ENCODE data around the gene BHLHE23.

The BHLHE23 gene

DNA sequence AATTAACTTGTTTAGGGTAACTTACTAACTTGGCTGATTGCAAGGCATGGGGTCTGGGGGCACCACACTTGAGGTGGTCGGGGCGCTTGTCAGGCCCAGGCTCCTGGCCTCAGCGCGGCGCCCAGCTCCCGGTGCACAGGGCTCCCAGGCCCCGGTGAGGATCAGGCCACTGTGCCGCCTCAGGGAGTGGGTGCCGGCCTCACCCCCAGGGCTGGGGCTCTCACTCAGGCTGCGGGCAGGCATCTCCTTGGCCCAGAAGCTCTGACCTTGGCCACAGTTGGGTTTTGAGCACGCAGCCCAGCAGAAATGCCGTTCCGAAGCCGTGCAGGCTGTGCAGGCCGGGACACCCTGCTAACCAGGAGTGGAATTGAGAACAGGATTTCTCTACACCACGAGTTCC lies 37.8 kb upstream of the BHLHE23 start:
- TF ChIP-seq, protein P1, sequence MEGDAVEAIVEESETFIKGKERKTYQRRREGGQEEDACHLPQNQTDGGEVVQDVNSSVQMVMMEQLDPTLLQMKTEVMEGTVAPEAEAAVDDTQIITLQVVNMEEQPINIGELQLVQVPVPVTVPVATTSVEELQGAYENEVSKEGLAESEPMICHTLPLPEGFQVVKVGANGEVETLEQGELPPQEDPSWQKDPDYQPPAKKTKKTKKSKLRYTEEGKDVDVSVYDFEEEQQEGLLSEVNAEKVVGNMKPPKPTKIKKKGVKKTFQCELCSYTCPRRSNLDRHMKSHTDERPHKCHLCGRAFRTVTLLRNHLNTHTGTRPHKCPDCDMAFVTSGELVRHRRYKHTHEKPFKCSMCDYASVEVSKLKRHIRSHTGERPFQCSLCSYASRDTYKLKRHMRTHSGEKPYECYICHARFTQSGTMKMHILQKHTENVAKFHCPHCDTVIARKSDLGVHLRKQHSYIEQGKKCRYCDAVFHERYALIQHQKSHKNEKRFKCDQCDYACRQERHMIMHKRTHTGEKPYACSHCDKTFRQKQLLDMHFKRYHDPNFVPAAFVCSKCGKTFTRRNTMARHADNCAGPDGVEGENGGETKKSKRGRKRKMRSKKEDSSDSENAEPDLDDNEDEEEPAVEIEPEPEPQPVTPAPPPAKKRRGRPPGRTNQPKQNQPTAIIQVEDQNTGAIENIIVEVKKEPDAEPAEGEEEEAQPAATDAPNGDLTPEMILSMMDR (IDR thresholded peaks at IDR 0.05; ENCODE audit: low read depth, low read length) = no peak
- in situ Hi-C loops (cut with HindIII; ENCODE audit: low sequenced_read_pairs) = no loop called here

DNA sequence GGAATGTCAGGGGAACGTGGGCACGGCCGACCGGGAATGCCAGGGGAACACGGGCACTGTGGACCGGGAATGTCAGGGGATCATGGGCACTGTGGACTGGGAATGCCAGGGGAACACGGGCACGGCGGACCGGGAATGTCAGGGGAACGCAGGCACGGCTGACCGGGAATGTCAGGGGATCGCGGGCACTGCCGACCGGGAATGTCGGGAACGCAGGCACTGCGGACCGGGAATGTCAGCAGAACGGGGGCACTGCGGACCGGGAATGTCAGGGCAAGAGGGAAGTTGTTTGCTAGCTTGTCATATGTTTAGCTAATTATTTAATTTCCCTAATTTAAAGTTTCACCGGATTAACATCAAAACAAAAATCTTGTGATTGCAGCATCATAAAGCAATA lies 37.4 kb upstream of the BHLHE23 start:
- no peak for DNase-seq (ENCODE audit: low read depth, low spot score)
- TF ChIP-seq, protein P1 (IDR thresholded peaks at IDR 0.05; ENCODE audit: low read depth, low read length) = no peak
- no peak overlapping the region for H3K4me3 ChIP-seq (ENCODE audit: low read depth, low read length)
- in situ Hi-C loops (cut with HindIII; ENCODE audit: low sequenced_read_pairs) = no loop called here

More for the DNA sequence above, 37.8 kb upstream of the BHLHE23 start:
- no peak overlapping the region for H3K4me3 ChIP-seq (ENCODE audit: low read depth, low read length)
- DNase-seq (ENCODE audit: low read depth, low spot score) = no peak

DNA sequence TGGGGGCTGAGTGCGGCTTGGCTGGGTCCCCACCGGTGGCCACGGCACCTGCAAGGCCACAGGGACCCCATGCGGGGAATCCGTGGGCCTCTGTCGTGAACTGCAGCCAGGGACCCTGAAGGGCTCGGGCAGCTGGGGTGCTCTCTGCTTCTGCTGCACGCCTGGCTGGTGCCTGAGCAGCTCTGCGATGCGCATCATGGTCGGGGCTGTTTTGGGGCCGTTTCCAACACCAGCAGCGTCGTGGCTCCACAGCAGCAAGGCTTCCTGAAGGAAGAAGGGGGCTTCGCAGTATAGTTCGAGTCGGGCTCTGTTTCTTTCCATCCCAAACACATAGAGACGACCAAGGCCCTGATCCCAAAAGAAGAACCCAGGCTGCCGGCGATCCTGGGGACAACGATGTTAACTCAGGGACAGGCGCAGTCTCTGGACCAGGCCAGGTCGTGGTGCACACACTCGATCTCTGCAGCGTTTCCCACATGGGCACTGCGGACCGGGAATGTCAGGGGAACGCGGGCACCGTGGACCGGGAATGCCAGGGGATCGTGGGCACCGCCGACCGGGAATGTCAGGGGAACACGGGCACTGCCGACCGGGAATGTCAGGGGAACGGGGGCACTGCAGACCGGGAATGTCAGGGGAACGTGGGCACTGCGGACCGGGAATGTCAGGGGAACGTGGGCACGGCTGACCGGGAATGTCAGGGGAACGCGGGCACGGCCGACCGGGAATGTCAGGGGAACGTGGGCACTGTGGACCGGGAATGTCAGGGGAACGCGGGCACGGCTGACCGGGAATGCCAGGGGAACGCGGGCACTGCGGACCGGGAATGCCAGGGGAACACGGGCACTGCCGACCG lies 36.8 kb upstream of the BHLHE23 start:
- TF ChIP-seq, protein P1 (IDR thresholded peaks at IDR 0.05; ENCODE audit: low read depth, low read length) = no peak
- in situ Hi-C loops (cut with HindIII; ENCODE audit: low sequenced_read_pairs) = no loop called here
- H3K4me3 ChIP-seq (ENCODE audit: low read depth, low read length) = no peak overlapping the region
- DNase-seq (ENCODE audit: low read depth, low spot score) = no peak

DNA sequence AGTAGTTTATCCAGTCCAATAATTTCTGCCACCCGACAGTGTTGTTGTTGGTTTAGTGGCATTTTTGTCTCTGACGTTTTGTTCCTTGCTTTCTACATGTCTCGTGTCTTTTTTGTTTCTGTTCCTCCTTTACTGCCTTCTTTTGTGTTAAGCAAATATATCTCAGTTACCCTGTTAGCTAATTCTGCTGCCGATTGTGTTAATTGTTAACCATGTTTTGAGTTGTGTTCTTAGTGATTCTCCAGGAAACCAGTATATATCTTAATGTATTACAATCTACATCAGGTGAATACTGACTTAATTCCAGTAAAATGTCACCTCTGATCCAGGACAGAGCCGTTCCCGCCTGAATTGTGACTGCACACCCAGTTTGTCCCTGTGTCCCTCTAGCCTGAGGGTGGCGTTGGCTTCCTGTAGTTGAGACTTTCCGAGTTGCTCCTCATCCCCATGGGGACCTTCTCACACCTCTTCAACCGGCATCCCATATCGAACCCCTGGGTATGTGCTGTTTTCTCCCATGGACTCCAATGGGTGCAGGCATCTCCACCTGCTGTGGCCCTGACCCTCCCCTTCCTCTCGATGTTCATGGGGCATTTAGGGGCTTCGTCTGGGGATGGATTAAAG lies 35.8 kb upstream of the BHLHE23 start:
- no peak for DNase-seq (ENCODE audit: low read depth, low spot score)
- no peak overlapping the region for H3K4me3 ChIP-seq (ENCODE audit: low read depth, low read length)
- TF ChIP-seq, protein P1 (IDR thresholded peaks at IDR 0.05; ENCODE audit: low read depth, low read length) = no peak
- in situ Hi-C loops (cut with HindIII; ENCODE audit: low sequenced_read_pairs) = no loop called here

DNA sequence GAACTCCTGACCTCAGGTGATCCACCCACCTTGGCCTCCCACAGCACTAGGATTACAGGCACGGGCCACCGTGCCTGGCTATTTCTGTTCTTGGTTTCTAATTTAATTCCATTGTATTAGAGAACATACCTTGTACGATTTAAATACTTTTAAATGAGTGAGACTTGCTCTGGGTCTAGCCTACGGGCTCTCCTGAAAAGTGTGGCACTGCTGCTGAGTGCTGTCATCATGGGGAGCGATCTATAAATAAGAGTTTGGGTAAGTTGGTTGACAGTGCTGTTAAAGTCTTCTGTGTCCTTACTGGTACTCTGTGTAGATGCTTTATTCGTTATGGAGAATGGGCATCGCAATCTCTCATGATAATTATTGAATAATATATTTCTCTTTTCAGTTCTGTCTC lies 35.0 kb upstream of the BHLHE23 start:
- TF ChIP-seq, protein P1 (IDR thresholded peaks at IDR 0.05; ENCODE audit: low read depth, low read length) = no peak
- H3K4me3 ChIP-seq (ENCODE audit: low read depth, low read length) = no peak overlapping the region
- DNase-seq (ENCODE audit: low read depth, low spot score) = no peak
- in situ Hi-C loops (cut with HindIII; ENCODE audit: low sequenced_read_pairs) = no loop called here

DNA sequence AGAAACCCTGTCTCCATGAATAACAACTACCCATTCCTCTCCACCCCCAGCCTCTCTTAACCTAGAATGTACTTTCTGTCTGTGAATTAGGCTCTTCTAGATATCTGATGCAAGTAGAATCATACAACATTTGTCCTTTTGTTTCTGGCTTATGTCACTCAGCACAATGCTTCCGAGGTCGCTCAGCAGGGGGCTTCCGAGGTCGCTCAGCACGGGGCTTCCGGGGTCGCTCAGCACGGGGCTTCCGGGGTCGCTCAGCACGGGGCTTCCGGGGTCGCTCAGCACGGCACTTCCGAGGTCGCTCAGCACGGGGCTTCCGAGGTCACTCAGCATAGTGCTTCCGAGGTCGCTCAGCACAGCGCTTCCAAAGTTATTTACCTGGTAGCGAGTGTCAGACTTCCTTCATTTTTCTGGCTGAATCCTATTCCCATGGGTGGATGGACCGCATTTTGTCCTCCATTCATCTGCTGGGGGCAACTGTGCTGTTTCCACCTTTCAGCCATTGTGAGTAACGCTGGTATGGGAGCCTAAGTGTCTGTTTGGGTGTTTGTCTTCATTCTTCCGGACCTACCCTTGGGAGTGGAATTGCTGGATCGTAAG lies 31.0 kb upstream of the BHLHE23 start:
- DNase-seq (ENCODE audit: low read depth, low spot score) = no peak
- no peak overlapping the region for H3K4me3 ChIP-seq (ENCODE audit: low read depth, low read length)
- TF ChIP-seq, protein P1 (IDR thresholded peaks at IDR 0.05; ENCODE audit: low read depth, low read length) = no peak
- in situ Hi-C loops (cut with HindIII; ENCODE audit: low sequenced_read_pairs) = no loop called here

All from astrocyte of the spinal cord (primary cell).